ENCODE measurements around the gene C1orf21.

GRCh38 chr1:184558691-184559090 is 171.9 kb downstream of the C1orf21 start:
- TF ChIP-seq CTCF (IDR thresholded peaks at IDR 0.05): no peak
- TF ChIP-seq EZH2 (IDR thresholded peaks at IDR 0.05; ENCODE audit: borderline replicate concordance, insufficient read depth, low read depth, low read length, poor library complexity, severe bottlenecking): no peak
